GM19099 (cell line): ENCODE data around the gene NXPH4.

Source experiments
- POLR2A ChIP-seq: IDR thresholded peaks from 3 replicates; pipeline ENCODE4 v1.6.1; 2011; ENCODE audit warnings: low read depth; ENCODE audit not compliant: insufficient read length; ENCODE audit errors: extremely low read depth

NXPH4 gene

DNA sequence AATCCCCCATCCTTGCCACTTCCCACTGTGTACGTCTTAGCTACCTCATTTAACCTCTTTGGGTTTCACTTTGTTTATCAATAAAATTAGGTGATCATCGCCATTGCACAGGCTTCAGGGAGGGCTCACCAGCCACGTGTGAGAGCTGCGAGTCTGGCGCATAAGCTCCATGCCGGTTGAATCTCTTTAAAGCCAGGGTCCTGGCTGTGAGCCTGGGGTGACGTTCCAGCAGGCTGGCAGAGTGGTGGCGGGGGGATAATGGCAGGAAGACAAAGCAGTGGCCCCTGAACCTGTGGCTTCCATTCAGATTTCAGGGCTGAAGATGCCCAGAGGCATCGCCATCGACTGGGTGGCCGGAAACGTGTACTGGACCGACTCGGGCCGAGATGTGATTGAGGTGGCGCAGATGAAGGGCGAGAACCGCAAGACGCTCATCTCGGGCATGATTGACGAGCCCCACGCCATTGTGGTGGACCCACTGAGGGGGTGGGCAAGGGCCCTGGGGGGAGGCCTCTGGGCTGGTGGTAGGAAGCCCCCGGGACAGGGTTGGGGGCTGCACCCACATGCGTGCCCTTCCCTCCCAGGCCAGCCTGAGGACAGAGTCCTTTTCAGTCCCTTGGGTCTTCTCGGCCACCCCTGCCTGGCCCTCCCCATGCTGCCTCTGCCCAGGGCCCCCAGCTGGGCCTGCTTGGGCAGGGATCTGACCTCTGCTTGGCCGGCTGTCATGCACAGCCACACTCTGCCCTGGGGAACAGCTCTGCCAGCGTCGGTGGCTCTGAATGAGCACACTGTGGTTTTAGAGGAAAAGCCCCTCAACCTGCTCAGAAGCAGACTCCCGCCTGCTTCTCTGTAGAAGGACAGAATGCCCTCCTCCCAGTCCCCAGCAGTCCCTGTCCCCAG lies 8.6 kb upstream of the NXPH4 start:
- no peak for TF ChIP-seq POLR2A

DNA sequence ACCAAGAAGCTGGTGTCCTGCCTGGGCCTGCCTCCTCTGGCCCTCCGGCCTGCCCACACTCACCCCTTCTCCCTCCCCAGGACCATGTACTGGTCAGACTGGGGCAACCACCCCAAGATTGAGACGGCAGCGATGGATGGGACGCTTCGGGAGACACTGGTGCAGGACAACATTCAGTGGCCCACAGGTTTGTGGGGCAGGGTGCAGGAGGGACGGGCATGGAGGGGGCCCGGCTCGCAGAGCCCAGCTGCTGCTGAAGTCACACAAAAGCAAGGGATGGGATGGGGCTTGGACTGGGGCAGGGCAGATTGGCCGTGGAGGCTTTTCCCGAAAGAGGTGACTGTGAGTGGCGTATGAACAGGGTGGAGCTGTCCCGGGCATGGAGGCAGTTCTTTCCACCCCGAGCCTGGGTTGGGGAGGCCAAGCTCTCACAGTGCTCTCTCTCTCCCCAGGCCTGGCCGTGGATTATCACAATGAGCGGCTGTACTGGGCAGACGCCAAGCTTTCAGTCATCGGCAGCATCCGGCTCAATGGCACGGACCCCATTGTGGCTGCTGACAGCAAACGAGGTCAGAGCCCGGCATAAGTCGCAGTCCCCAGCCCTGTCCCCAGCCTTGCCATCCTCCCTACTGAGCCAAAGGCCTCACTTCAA lies 7.8 kb upstream of the NXPH4 start:
- no peak for TF ChIP-seq POLR2A

DNA sequence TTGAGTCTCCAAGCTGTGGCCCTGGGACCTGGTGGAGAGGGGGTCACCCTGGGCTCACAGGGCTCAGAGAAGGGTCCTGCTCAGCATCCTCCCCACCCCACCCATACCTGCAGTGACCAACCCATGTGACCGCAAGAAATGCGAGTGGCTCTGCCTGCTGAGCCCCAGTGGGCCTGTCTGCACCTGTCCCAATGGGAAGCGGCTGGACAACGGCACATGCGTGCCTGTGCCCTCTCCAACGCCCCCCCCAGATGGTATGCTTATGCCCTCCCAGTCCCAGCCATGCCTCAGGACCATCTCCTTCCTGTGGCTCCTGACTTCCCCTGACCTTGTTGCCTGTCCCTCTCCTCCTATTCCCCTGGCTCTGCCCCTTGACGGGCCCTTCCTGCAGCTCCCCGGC lies 6.7 kb upstream of the NXPH4 start:
- TF ChIP-seq POLR2A = no peak

GRCh38 chr12:57210461-57210860 lies 6.1 kb upstream of the NXPH4 start:
- no peak for TF ChIP-seq POLR2A

DNA sequence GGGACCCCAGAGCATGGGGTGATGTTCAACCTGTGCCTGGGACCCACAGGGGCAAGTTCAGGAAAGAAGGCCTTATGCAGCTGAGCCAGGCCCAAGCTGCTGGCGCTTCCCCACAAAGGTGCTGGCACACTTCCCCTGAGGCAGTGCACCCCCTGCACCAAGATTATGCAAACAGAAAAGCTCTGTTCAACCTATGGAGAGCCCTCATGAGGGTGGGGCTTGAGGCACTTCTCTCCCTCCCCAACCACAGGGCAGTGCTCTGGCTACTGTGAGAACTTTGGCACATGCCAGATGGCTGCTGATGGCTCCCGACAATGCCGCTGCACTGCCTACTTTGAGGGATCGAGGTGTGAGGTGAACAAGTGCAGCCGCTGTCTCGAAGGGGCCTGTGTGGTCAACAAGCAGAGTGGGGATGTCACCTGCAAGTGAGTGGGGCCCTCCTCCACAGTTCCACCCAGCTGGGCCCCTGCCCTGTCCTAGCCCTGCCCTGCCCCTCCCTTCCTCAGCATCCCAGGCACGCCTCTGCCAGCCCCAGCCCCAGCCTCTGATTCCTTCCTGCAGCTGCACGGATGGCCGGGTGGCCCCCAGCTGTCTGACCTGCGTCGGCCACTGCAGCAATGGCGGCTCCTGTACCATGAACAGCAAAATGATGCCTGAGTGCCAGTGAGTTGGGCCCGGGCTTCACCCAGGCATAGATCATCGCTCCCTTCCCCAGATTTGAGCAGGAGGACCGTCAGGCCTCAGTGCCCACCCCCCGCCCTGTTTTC lies 5.5 kb upstream of the NXPH4 start:
- TF ChIP-seq POLR2A = no peak

DNA sequence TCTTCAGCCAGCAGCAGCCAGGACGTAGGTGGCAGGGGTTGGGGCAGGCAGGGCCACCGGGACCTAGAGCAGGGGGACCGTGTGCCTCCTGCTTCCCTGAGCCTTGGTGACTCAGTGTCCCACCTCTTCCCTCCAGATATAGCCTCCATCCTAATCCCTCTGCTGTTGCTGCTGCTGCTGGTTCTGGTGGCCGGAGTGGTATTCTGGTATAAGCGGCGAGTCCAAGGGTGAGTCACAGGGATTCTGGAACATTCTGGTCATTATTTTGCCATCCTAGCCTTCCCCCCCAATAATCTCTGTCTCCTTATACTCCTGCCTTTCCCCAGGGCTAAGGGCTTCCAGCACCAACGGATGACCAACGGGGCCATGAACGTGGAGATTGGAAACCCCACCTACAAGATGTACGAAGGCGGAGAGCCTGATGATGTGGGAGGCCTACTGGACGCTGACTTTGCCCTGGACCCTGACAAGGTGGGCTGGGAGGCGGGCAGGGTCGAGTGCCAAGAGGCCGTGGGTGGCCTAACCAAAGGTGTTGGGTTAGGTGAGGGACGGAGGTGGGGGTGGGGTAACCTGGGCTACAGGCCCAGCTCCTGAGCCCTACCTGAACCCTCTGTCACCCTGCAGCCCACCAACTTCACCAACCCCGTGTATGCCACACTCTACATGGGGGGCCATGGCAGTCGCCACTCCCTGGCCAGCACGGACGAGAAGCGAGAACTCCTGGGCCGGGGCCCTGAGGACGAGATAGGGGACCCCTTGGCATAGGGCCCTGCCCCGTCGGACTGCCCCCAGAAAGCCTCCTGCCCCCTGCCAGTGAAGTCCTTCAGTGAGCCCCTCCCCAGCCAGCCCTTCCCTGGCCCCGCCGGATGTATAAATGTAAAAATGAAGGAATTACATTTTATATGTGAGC lies 4.5 kb upstream of the NXPH4 start:
- TF ChIP-seq POLR2A = no peak

- TF ChIP-seq POLR2A = no peak
Observed at GRCh38 chr12:57212701-57213057, 3.9 kb upstream of the NXPH4 start.

GRCh38 chr12:57213058-57213715 lies 3.4 kb upstream of the NXPH4 start:
- TF ChIP-seq POLR2A = no peak

GRCh38 chr12:57213763-57214397 lies 2.7 kb upstream of the NXPH4 start:
- TF ChIP-seq POLR2A = no peak

DNA sequence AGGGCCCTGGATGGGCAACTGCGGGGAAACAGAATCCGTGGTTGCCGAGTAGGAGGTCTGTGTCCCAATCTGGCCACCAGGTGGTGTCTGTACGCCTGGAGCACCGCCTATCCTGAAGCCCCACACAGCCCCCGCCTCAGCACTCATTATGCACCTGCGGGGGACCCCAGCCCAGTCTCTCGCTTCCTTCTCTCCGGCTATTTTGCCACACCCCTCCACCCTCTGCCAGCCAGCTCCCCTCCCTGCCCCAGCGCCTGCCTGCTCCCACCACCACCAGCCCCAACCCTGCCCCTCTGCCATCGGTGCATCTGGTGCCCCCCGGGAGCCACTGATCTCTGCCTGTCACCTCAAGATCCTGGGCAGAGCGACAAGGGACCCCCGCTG lies 2.2 kb upstream of the NXPH4 start:
- no peak for TF ChIP-seq POLR2A

DNA sequence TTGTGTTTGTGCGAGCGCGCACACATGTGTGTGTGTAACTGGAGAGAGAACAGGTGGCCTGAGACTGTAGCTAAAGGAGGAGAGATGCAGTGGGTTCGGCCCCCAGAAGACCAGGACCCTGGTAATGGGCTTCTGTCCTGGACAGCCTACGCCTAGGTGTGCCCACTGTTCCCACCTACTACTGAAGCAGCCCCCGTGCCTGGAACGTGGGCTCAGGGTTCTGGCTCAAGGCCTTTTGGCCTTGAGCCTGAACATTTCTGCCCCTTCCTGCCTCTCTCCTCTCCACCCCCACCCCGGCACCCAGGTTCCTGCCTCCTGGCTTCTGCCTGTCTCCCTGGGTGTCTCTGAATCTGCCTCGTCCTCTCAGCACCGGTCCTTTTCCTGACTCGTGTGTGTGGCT lies 1.5 kb upstream of the NXPH4 start:
- no peak for TF ChIP-seq POLR2A

DNA sequence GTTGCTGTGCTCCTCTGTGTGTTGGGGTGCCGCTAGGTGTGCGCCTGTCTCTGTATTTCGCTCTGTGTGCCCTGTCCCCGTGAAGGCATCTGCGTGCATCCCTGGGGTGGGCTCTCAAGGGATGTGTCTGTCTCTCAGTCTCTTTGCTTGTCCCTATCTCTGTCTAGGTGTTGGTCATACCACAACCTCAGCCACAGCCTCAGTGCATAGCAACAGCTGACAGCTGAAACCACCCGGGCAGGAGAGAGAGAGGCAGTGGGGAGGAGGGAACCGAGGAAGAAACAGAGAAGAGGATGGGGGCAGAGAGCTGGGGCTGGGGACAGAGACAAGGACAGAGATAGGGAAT lies 953 bp upstream of the NXPH4 start:
- TF ChIP-seq POLR2A = no peak

DNA sequence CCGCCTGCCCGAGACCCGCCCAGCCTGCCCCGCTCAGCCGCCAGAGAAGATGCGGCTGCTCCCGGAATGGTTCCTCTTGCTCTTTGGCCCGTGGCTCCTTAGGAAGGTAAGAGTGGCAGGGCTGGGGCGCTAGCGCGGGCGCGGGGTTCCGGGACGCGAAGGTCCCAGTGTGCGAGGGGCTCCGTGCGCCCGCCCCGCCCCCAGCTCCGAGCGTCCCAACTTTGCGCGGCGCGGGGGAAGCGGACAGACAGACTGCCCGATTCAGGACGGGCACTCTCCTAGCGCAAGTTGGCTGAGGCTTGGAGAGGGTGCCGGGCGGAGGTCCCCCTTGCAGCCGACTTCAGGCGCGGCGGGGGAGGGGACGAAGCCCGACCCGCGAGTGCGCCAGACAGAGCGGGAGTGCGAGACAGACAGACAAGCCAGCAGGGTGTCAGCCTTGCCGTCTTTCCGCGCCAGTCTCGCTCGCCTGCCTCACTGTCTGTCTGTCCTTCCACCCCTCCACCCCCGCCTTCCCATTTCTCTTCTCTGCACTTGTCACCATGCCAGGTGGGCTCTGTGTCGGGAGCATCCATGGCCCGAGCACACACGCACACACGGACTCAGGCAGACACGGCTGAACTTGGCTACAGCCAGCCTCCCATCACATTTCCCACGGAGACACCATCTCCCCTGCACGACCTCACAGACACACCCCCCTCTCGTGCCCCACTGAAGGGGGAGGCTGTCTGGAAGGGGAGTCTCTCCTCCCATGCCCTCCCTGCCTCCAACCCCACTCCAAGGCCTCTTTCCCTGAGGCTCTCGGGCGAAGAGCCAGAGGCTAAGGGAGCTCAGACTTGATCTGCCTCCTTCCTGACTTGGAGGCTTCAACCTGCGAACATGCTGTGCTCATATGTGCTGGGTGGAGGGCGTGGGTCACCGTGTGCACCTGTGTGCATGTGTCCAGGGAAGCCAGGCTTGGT lies 606 bp downstream of the NXPH4 start:
- TF ChIP-seq POLR2A = no peak
